Fibroblast of villous mesenchyme (primary cell): Measurements from ENCODE around the gene CARM1. TPM values are rescaled to one million over a fixed set of nuclear protein-coding genes. Genes with fewer than 3 reads are reported as not detected.

Experiments used
- small RNA-seq: library from RNA; depleted of rRNA; stranded (forward); fragments of <200 nt; gene quantifications from one replicate; pipeline ENCODE3, GENCODE V24; 2012
- total RNA-seq: library from RNA; depleted of rRNA; stranded (reverse); fragments of >200 nt; gene quantifications from 2 replicates; pipeline ENCODE4 v1.2.3, GENCODE V29; 2012

Gene CARM1
- total RNA-seq, 1 donor, result 38.0 TPM

Small RNA genes within 50 kb of the gene (small RNA-seq; reads per million reads assigned to genes)
- gene MIR6793, result not detected

Other genes with a start within 250 kb of the CARM1 start
- 81.8 and 88.5 TPM in 2 replicates for gene SLC44A2, start 246.0 kb upstream of the CARM1 start, total RNA-seq
- 121 and 136 TPM in 2 replicates for gene ILF3, start 217.2 kb upstream of the CARM1 start, total RNA-seq
- gene QTRT1, start 170.1 kb upstream of the CARM1 start, total RNA-seq, result 20.6 and 25.5 TPM in 2 replicates
- gene DNM2, start 153.5 kb upstream of the CARM1 start, total RNA-seq, result 101 and 107 TPM in 2 replicates
- gene TMED1, start 35.3 kb upstream of the CARM1 start, total RNA-seq, result 46.6 and 48.3 TPM in 2 replicates
- 0.43 TPM in 1 of 2 replicates, not detected in the other for gene C19orf38, start 23.1 kb upstream of the CARM1 start, total RNA-seq
- 112 and 128 TPM in 2 replicates for gene YIPF2, start 57.1 kb downstream of the CARM1 start, total RNA-seq
- gene TIMM29, start 57.3 kb downstream of the CARM1 start, total RNA-seq, result 38.7 and 41.0 TPM in 2 replicates
- 92.1 and 96.7 TPM in 2 replicates for gene SMARCA4, start 89.5 kb downstream of the CARM1 start, total RNA-seq
- 392 and 421 TPM in 2 replicates for gene LDLR, start 217.9 kb downstream of the CARM1 start, total RNA-seq